OCI-LY7 (cell line): ENCODE measurements around the gene PIK3R1. TPM values are rescaled to one million over a fixed set of nuclear protein-coding genes. Genes with fewer than 3 reads are reported as not detected.

ENCODE experiments used
- BruUV-seq: library from RNA; stranded (reverse); fragments of 400-500 nt; replicated peaks from 2 replicates; lab custom pipeline; 2021; lab: Mats Ljungman, UMichigan
- CTCF ChIA-PET: fragments of 300-600 bp; sonication (Branson Sonifier 250); formaldehyde crosslinking; loops from one replicate; lab custom pipeline; 2022; ENCODE audit warnings: antibody characterized with exemption; ENCODE audit not compliant: unreplicated experiment; lab: Charles Lee
- POLR2A ChIA-PET: fragments of 300-600 bp; sonication (Branson Sonifier 250); formaldehyde crosslinking; loops from one replicate; lab custom pipeline; 2022; ENCODE audit warnings: antibody characterized with exemption; lab: Charles Lee
- DNase-seq: peaks from one replicate; pipeline ENCODE4 v3.0.0-alpha.2; 2015; ENCODE audit warnings: low spot score
- H2AFZ ChIP-seq: fragments of 200-600 bp; sonication (generic), shearing (Covaris generic); 2 replicates; pipeline ENCODE4 v1.6.1; 2014; ENCODE audit warnings: mild to moderate bottlenecking, antibody characterized with exemption, low read length, moderate library complexity
- H3K27ac ChIP-seq: fragments of 200-600 bp; sonication (generic); 2 replicates; pipeline ENCODE4 v1.5.1; 2014; ENCODE audit warnings: mixed run types, low read depth, mild to moderate bottlenecking, moderate library complexity, low read length, inconsistent platforms; ENCODE audit not compliant: poor library complexity, severe bottlenecking
- H3K36me3 ChIP-seq: fragments of 200-600 bp; sonication (generic); 2 replicates; pipeline ENCODE4 v1.6.1; 2014; ENCODE audit warnings: mild to moderate bottlenecking, antibody characterized with exemption, low read length, moderate library complexity, mixed read lengths; ENCODE audit not compliant: insufficient read depth
- H3K4me1 ChIP-seq: fragments of 200-600 bp; sonication (generic); 2 replicates; pipeline ENCODE4 v1.5.1; 2014; ENCODE audit warnings: mild to moderate bottlenecking, low read length; ENCODE audit not compliant: insufficient read depth, poor library complexity, severe bottlenecking
- H3K4me2 ChIP-seq: fragments of 200-600 bp; sonication (generic); 2 replicates; pipeline ENCODE4 v1.6.1; 2014; ENCODE audit warnings: mild to moderate bottlenecking, low read length
- H3K4me3 ChIP-seq: fragments of 200-600 bp; sonication (generic); 2 replicates; pipeline ENCODE4 v1.5.1; 2014; ENCODE audit warnings: mild to moderate bottlenecking, low read depth, low read length; ENCODE audit not compliant: poor library complexity, severe bottlenecking
- H3K79me2 ChIP-seq: fragments of 200-600 bp; sonication (generic); 2 replicates; pipeline ENCODE4 v1.6.1; 2016; ENCODE audit warnings: low read depth, mild to moderate bottlenecking, low read length, moderate library complexity, mixed read lengths; ENCODE audit not compliant: insufficient read depth
- H3K9me2 ChIP-seq: fragments of 200-600 bp; sonication (generic); 2 replicates; pipeline ENCODE4 v1.6.1; 2016; ENCODE audit warnings: mild to moderate bottlenecking, low read length, mixed read lengths; ENCODE audit not compliant: insufficient read depth
- H3K9me3 ChIP-seq: fragments of 200-600 bp; sonication (generic); 2 replicates; pipeline ENCODE4 v1.6.1; 2014; ENCODE audit warnings: mild to moderate bottlenecking, mixed run types, low read length, mixed read lengths
- H4K20me1 ChIP-seq: fragments of 200-600 bp; sonication (generic); 2 replicates; pipeline ENCODE4 v1.6.1; 2014; ENCODE audit warnings: mild to moderate bottlenecking, antibody characterized with exemption, low read length, moderate library complexity, mixed read lengths; ENCODE audit not compliant: insufficient read depth
- EZH2phosphoT487 ChIP-seq: fragments of 200-600 bp; sonication (generic); IDR thresholded peaks from 2 replicates; pipeline ENCODE4 v1.6.1; 2018; ENCODE audit warnings: low read depth, borderline replicate concordance, mild to moderate bottlenecking, mixed run types, antibody characterized with exemption, low read length, moderate library complexity, mixed read lengths
- intact Hi-C: fragments of 100-400 bp; cut with micrococcal nuclease; formaldehyde crosslinking; loops from one replicate; pipeline ENCODE4 v1.10.0; 2022; ENCODE audit not compliant: unreplicated experiment
- total RNA-seq, 2 experiments: library from RNA; depleted of rRNA in 1 of 2; stranded (reverse); fragments of >200 nt in 1 of 2; shearing (Covaris generic) in 1 of 2; gene quantifications; 2 replicates each; pipeline ENCODE4 v1.2.3, GENCODE V29; 2014 to 2022
- TF ChIP-seq, protein P1 (sequence below): fragments of 200-600 bp; sonication (generic); conservative IDR thresholded peaks from 2 replicates; pipeline ENCODE4 v1.5.1; 2014; ENCODE audit warnings: mild to moderate bottlenecking, antibody characterized with exemption, low read length, moderate library complexity, mixed read lengths

PIK3R1 gene
- total RNA-seq, 2 experiments from 2014 or later: 15.8 to 43.4 TPM

DNA sequence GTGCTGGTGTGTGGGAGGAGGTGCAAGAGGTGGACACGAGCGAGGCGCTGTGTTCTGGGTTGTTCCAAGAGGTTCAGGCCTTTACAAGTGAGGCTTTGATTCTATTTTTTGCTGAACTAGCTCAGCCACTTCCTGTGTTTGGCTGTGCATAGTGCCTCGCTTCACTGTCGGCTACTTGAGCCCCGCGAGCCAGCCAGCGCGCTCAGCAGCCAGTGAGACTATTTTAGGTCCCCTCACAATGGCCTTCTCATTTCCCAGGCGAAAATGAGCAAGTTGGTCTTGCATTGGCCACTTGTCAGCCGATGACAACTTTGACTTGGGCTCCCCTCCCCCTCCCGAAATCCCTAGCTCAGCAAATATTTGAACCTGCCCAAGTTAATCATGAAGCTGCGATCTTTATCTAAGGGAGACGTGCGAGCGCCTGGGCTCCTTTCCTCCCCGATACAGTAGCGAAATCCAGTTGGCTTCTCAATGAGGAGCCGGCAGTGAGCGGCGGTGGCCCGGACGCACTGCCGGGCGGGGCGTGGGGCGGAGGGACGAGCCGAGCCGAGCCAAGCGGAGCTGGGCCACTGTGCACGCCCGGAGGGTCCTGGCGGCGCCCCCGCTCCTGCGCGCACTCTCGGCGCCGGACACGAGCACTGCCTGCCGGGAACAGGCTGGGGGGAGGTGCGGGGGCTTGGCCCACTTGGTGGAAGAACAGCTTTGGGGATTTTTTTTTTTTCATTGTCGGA, 72.6 kb downstream of the PIK3R1 start:
- no peaks in the 10 kb centered on the region for H3K79me2 ChIP-seq
- BruUV-seq: no TSS peak
- CTCF ChIA-PET: interaction anchor here (1.2 kb wide), 1 partner anchor 10 kb away, joined by 4 read pairs; no protein-coding TSS in a partner anchor
- H3K4me2 ChIP-seq: peak overlapping the region; percentile 82
- H2AFZ ChIP-seq: peak overlapping the region; percentile 60
- peaks cover 32% of the 10 kb centered on the region for H3K36me3 ChIP-seq
- no peaks in the 10 kb centered on the region for H3K9me2 ChIP-seq
- H4K20me1 ChIP-seq: no peaks in the 10 kb centered on the region; the same call in 1 of the 2 replicates
- H3K4me1 ChIP-seq: peaks cover 39% of the 10 kb centered on the region
- intact Hi-C loops: loop anchor here (5.0 kb wide), 1 partner anchor 719 kb away; no protein-coding TSS in a partner anchor
- H3K9me3 ChIP-seq: no peaks in the 10 kb centered on the region
- TF ChIP-seq EZH2phosphoT487: no peak
- TF ChIP-seq, protein P1, sequence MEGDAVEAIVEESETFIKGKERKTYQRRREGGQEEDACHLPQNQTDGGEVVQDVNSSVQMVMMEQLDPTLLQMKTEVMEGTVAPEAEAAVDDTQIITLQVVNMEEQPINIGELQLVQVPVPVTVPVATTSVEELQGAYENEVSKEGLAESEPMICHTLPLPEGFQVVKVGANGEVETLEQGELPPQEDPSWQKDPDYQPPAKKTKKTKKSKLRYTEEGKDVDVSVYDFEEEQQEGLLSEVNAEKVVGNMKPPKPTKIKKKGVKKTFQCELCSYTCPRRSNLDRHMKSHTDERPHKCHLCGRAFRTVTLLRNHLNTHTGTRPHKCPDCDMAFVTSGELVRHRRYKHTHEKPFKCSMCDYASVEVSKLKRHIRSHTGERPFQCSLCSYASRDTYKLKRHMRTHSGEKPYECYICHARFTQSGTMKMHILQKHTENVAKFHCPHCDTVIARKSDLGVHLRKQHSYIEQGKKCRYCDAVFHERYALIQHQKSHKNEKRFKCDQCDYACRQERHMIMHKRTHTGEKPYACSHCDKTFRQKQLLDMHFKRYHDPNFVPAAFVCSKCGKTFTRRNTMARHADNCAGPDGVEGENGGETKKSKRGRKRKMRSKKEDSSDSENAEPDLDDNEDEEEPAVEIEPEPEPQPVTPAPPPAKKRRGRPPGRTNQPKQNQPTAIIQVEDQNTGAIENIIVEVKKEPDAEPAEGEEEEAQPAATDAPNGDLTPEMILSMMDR: 0 out of 2 replicates have a peak, but pooled peaks have one; percentile 4
- peak overlapping the region; percentile 51 for H3K4me3 ChIP-seq
- peak; percentile 84 for DNase-seq
- POLR2A ChIA-PET: interaction anchor here (0.6 to 2.6 kb wide), 4 partner anchors 16 to 615 kb away, joined by 3 to 12 read pairs (median 4); partner anchors contain the start of gene PIK3R1
- H3K27ac ChIP-seq: peak overlapping the region; percentile 43

DNA sequence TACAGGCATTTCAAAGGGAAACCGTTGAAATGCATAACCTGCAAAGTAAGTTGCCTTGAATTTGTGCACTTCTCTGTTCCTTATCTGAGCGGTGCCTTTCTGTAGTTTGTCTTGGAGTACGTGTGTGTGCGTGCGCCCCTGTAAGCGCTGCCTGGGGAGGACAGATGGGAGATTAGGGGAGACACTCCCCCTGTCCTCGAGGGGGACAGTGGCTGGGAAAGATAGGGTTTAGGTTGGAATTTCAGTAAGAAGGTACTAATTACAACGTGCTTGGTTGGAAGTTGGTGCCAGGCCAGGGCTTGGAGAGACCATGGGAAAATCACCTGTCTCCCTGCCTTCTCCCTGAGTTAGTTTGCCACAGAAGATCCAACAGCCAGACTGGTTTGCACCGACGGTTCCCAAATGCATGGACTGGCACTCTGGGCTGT, 73.2 kb downstream of the PIK3R1 start:
- no peak for TF ChIP-seq EZH2phosphoT487
- TF ChIP-seq, protein P1: no peak
- no TSS peak for BruUV-seq
- peaks cover 39% of the 10 kb centered on the region for H3K4me1 ChIP-seq
- H2AFZ ChIP-seq: no peak overlapping the region; the same call in 1 of the 2 replicates
- CTCF ChIA-PET: no interaction called here
- H3K27ac ChIP-seq: peak overlapping the region; percentile 43
- no peaks in the 10 kb centered on the region for H3K9me2 ChIP-seq
- H4K20me1 ChIP-seq: no peaks in the 10 kb centered on the region; the same call in 1 of the 2 replicates
- H3K36me3 ChIP-seq: peaks cover 32% of the 10 kb centered on the region
- peak overlapping the region; percentile 82 for H3K4me2 ChIP-seq
- no peak for DNase-seq
- POLR2A ChIA-PET: interaction anchor here (0.6 to 2.6 kb wide), 3 partner anchors 72 to 615 kb away, joined by 3 to 12 read pairs (median 4); partner anchors contain the start of gene PIK3R1
- H3K79me2 ChIP-seq: no peaks in the 10 kb centered on the region
- H3K9me3 ChIP-seq: no peaks in the 10 kb centered on the region
- intact Hi-C loops: loop anchor here (5.0 kb wide), 1 partner anchor 719 kb away; no protein-coding TSS in a partner anchor
- peak overlapping the region; percentile 51 for H3K4me3 ChIP-seq
